K562 (cell line): ENCODE data around the gene FKBP8. TPM values are rescaled to one million over a fixed set of nuclear protein-coding genes. Genes with fewer than 3 reads are reported as not detected.

Source experiments
- ATAC-seq: fragments of 200-7000 bp; cut with Tn5 transposase; 3 replicates; pipeline ENCODE4 v1.9.1; 2020; ENCODE audit warnings: moderate library complexity
- BruUV-seq: library from RNA; stranded (reverse); fragments of 400-500 nt; replicated peaks from 2 replicates; lab custom pipeline; 2021; lab: Mats Ljungman, UMichigan
- CTCF ChIA-PET: fragments of 300-600 bp; formaldehyde crosslinking; extraction: SDS; loops from one replicate; lab custom pipeline; 2021; ENCODE audit warnings: low intra/inter-chr PET ratio; lab: Yijun Ruan, JAX
- POLR2A ChIA-PET: fragments of 300-600, 350-650 bp; sonication (Branson Sonifier 250); formaldehyde crosslinking; extraction: SDS; loops from one replicate; lab custom pipeline; 2021; ENCODE audit warnings: antibody characterized with exemption, inconsistent platforms; lab: Yijun Ruan, JAX
- DNase-seq, 4 experiments: peaks; one replicate each; pipeline versions ENCODE4 v3.0.0 to v3.0.0-alpha.2; 2011 to 2018; ENCODE audit warnings: low spot score in 3 of 4, mixed read lengths in 3 of 4; ENCODE audit errors: extremely low read depth in 1 of 4
- FAIRE-seq: peaks from 2 replicates; lab custom pipeline; 2011; peaks lifted over from hg19 to GRCh38; lab: Jason Lieb, UNC
- H2AFZ ChIP-seq: 2 replicates; pipeline ENCODE4 v1.6.0; 2011; ENCODE audit warnings: low read depth, low read length, control low read depth, inconsistent platforms
- H3K27ac ChIP-seq: fragments of 200-600 bp; 3 replicates; pipeline ENCODE4 v1.8.0; 2011; ENCODE audit warnings: low read depth, mild to moderate bottlenecking, control low read depth, inconsistent platforms, low read length, moderate library complexity, mixed read lengths; ENCODE audit errors: extremely low read depth
- H3K27me3 ChIP-seq, 2 experiments: fragments of 300-600 bp in 1 of 2; 2 replicates in 1 of 2; 3 replicates in 1 of 2; pipeline versions ENCODE4 v1.6.0 to v1.8.0; 2011; ENCODE audit warnings: inconsistent platforms in 2 of 2, low read length in 2 of 2, mild to moderate bottlenecking in 1 of 2, mixed read lengths in 1 of 2, moderate library complexity in 1 of 2; ENCODE audit not compliant: control insufficient read depth in 2 of 2, insufficient read depth in 2 of 2
- H3K36me3 ChIP-seq: fragments of 300-600 bp; 3 replicates; pipeline ENCODE4 v1.8.0; 2011; ENCODE audit warnings: mild to moderate bottlenecking, low read length, inconsistent platforms; ENCODE audit not compliant: control insufficient read depth, insufficient read depth
- H3K4me1 ChIP-seq, 2 experiments: fragments of 200-600 bp in 1 of 2; replicated peaks in 1 of 2; 2 replicates in 1 of 2; 3 replicates in 1 of 2; pipeline versions ENCODE4 v1.5.1 to v1.8.0; 2011; ENCODE audit warnings: inconsistent platforms in 2 of 2, low read length in 2 of 2, mild to moderate bottlenecking in 1 of 2, mixed read lengths in 1 of 2, moderate library complexity in 1 of 2; ENCODE audit not compliant: control insufficient read depth in 2 of 2, insufficient read depth in 2 of 2
- H3K4me2 ChIP-seq: 2 replicates; pipeline ENCODE4 v1.6.1; 2011; ENCODE audit warnings: low read length, control low read depth, inconsistent platforms, mixed read lengths; ENCODE audit not compliant: insufficient read depth
- H3K4me3 ChIP-seq: fragments of 200-600 bp; sonication (generic), shearing (Covaris generic); 2 replicates; pipeline ENCODE4 v1.5.1; 2016; ENCODE audit warnings: control low read depth, inconsistent platforms
- H3K79me2 ChIP-seq: fragments of 200-600 bp; 3 replicates; pipeline ENCODE4 v1.8.0; 2011; ENCODE audit warnings: low read length, inconsistent platforms; ENCODE audit not compliant: control insufficient read depth, insufficient read depth
- H3K9ac ChIP-seq, 2 experiments: 2 replicates each; pipeline versions ENCODE4 v1.6.0 to v1.6.1; 2011; ENCODE audit warnings: low read depth in 2 of 2, low read length in 2 of 2, control low read depth in 1 of 2, inconsistent platforms in 1 of 2, mild to moderate bottlenecking in 1 of 2, mixed read lengths in 1 of 2; ENCODE audit not compliant: insufficient read depth in 1 of 2
- H3K9me1 ChIP-seq: one replicate; pipeline ENCODE4 v1.6.0; 2011; ENCODE audit warnings: inconsistent platforms, mild to moderate bottlenecking, low read length, moderate library complexity; ENCODE audit not compliant: control insufficient read depth, insufficient read depth
- H3K9me3 ChIP-seq: replicated peaks from 2 replicates; pipeline ENCODE4 v1.5.1; 2011; ENCODE audit warnings: low read depth, low read length, inconsistent platforms; ENCODE audit not compliant: control insufficient read depth, insufficient read depth
- H4K20me1 ChIP-seq: replicated peaks from 2 replicates; pipeline ENCODE4 v1.6.1; 2011; ENCODE audit warnings: low read length, inconsistent platforms, mixed read lengths; ENCODE audit not compliant: control insufficient read depth, insufficient read depth
- ARNT ChIP-seq, 2 experiments: fragments of 450-650 bp; IDR thresholded peaks; 2 replicates each; pipeline ENCODE4 v1.6.1; 2016; ENCODE audit warnings: mild to moderate bottlenecking in 1 of 2
- BCOR ChIP-seq: fragments of 450-650 bp; IDR thresholded peaks from 2 replicates; pipeline ENCODE4 v1.6.1; 2016
- C11orf30 ChIP-seq: fragments of 450-650 bp; IDR thresholded peaks from 2 replicates; pipeline ENCODE4 v1.6.1; 2016; ENCODE audit warnings: low read depth, mild to moderate bottlenecking
- EHMT2 ChIP-seq: fragments of 450-650 bp; IDR thresholded peaks from 2 replicates; pipeline ENCODE4 v1.6.1; 2018; ENCODE audit warnings: antibody characterized with exemption
- EWSR1 ChIP-seq: fragments of 450-650 bp; IDR thresholded peaks from 2 replicates; pipeline ENCODE4 v1.6.1; 2018; ENCODE audit warnings: borderline replicate concordance, mild to moderate bottlenecking, low read depth, moderate library complexity; ENCODE audit not compliant: partially characterized antibody
- HMGXB4 ChIP-seq: sonication (generic); formaldehyde crosslinking; IDR thresholded peaks from 2 replicates; pipeline ENCODE4 v1.8.1; 2023; ENCODE audit warnings: mild to moderate bottlenecking, missing genetic modification reagents
- KDM1A ChIP-seq, 2 experiments: fragments of 450-650 bp; IDR thresholded peaks; 2 replicates each; pipeline ENCODE4 v1.6.1; 2016; ENCODE audit warnings: mild to moderate bottlenecking in 2 of 2
- MTA2 ChIP-seq: fragments of 450-650 bp; IDR thresholded peaks from 2 replicates; pipeline ENCODE4 v1.6.1; 2016; ENCODE audit warnings: low read depth
- NCOA4 ChIP-seq: fragments of 450-650 bp; IDR thresholded peaks from 2 replicates; pipeline ENCODE4 v1.6.1; 2018; ENCODE audit warnings: mild to moderate bottlenecking; ENCODE audit not compliant: partially characterized antibody
- NFXL1 ChIP-seq: fragments of 450-650 bp; formaldehyde crosslinking; IDR thresholded peaks from 2 replicates; pipeline ENCODE4 v1.4.0; 2021; ENCODE audit warnings: mild to moderate bottlenecking
- POLR2G ChIP-seq: fragments of 200-400 bp; formaldehyde crosslinking; IDR thresholded peaks from 2 replicates; pipeline ENCODE4 v1.6.1; 2017; ENCODE audit warnings: low read depth, mild to moderate bottlenecking, antibody characterized with exemption, low read length, moderate library complexity
- POU5F1 ChIP-seq: fragments of 150-350 bp; IDR thresholded peaks from 2 replicates; pipeline ENCODE4 v1.6.1; 2014; ENCODE audit warnings: borderline replicate concordance, low read length, low read depth, mild to moderate bottlenecking; ENCODE audit not compliant: partially characterized antibody
- RUNX1 ChIP-seq: sonication (generic); IDR thresholded peaks from 2 replicates; pipeline ENCODE4 v1.6.1; 2016; ENCODE audit warnings: antibody characterized with exemption, low read depth
- SMC3 ChIP-seq: conservative IDR thresholded peaks from 2 replicates; pipeline ENCODE4 v1.6.1; 2011; ENCODE audit warnings: low read depth, low read length, improper control_type of control experiment; ENCODE audit not compliant: insufficient read depth
- TAF1 ChIP-seq: IDR thresholded peaks from 2 replicates; pipeline ENCODE4 v1.6.1; 2011; ENCODE audit warnings: mild to moderate bottlenecking, low read length, moderate library complexity; ENCODE audit not compliant: insufficient read depth, control insufficient read depth, severe bottlenecking; ENCODE audit errors: extremely low read depth
- YY1 ChIP-seq, 3 experiments: IDR thresholded peaks; 2 replicates each; pipeline ENCODE4 v1.6.1; 2011; ENCODE audit warnings: low read length in 2 of 3, mild to moderate bottlenecking in 2 of 3, moderate library complexity in 2 of 3, borderline replicate concordance in 1 of 3, control low read depth in 1 of 3, low read depth in 1 of 3; ENCODE audit not compliant: insufficient read depth in 3 of 3, insufficient replicate concordance in 2 of 3, control insufficient read depth in 1 of 3, insufficient read length in 1 of 3; ENCODE audit errors: extremely low read depth in 1 of 3
- WGBS: fragments of 100-300 bp; shearing (Covaris generic); methylation state at CpG from one replicate; pipeline ENCODE4 v1.1.6; 2016; ENCODE audit warnings: low coverage, mixed read lengths; ENCODE audit not compliant: insufficient coverage; ENCODE audit errors: missing lambda C conversion rate; 5-methylcytosine and 5-hydroxymethylcytosine counted together
- in situ Hi-C: fragments of 300-500 bp; cut with MboI; formaldehyde crosslinking; loops from 4 replicates; pipeline ENCODE4 v1.15.0; 2018; ENCODE audit warnings: inconsistent platforms, mixed read lengths
- intact Hi-C: fragments of 100-400 bp; cut with micrococcal nuclease; formaldehyde crosslinking; loops from 2 replicates; pipeline ENCODE4 v1.14.2; 2022
- polyA plus RNA-seq, 8 experiments: library from polyadenylated mRNA; depleted of rRNA in 4 of 8; stranded (reverse) in 5 of 8; unstranded in 3 of 8; fragments of >200 nt; fragmentation: Nextera tagmentation in 2 of 8; fragmentation: Illumina TruSeq in 1 of 8; extraction: Ambion mirVana in 2 of 8; extraction: Trizol in 1 of 8; gene quantifications; 2 replicates each; pipeline versions ENCODE4 v1.2.1 to v1.2.3, GENCODE V29; 2011 to 2014; ENCODE audit warnings: inconsistent platforms in 1 of 8, missing spikeins in 1 of 8
- total RNA-seq, 7 experiments: library from RNA; depleted of rRNA in 6 of 7; stranded (reverse); fragments of >200 nt in 6 of 7; fragmentation: Illumina TruSeq in 2 of 7; extraction: Trizol in 2 of 7; gene quantifications; 2 replicates each; pipeline versions ENCODE4 v1.2.1 to v1.2.3, GENCODE V29; 2011 to 2021; ENCODE audit warnings: low replicate concordance in 1 of 7

Gene FKBP8
- total and polyA plus RNA-seq, 9 of the 15 experiments (the other 6 are each of a cell fraction or from before 2014, with no cell fraction given), result 0.46 to 236 (median 104) TPM

- TF ChIP-seq YY1 (IDR thresholded peaks at IDR 0.05; ENCODE audit: borderline replicate concordance in 1 of 3, control insufficient read depth in 1 of 3, extremely low read depth in 1 of 3, insufficient read depth in 3 of 3, insufficient read length in 1 of 3, insufficient replicate concordance in 2 of 3, low read depth in 1 of 3, low read length in 2 of 3) (peak in 2 of 3 experiments; percentile 39 to 78), MTA2 (no peak), POU5F1 (no peak), NCOA4 (no peak)
Observed at GRCh38 chr19:18541992-18542940, 1.1 kb downstream of the FKBP8 start (continued).

- ChIA-PET POLR2A (interaction anchor here (0.7 to 1.6 kb wide), 3 partner anchors 10 to 105 kb away, joined by 3 to 9 read pairs (median 8); partner anchors contain the start of gene ELL), CTCF (no interaction called here)
- DNase-seq (peak in 1 of 4 experiments; percentile 9), FAIRE-seq (no peak), ATAC-seq (no peak)
- Histone ChIP-seq H3K9me3 (no peaks in the 10 kb centered on the region), H3K4me3 (no peak overlapping the region), H3K9me1 (no peaks in the 10 kb centered on the region), H3K27ac (no peak overlapping the region), H3K4me2 (0 out of 2 replicates have a peak overlapping the region, but pooled peaks have one; percentile 91), H3K4me1 (peaks cover 18 to 42% of the 10 kb centered on the region in 2 experiments), H3K9ac (peak overlapping the region in 1 of 2 experiments; percentile 56; a peak in 2 of 4 replicates), H2AFZ (no peak overlapping the region), H4K20me1 (peaks cover 3% of the 10 kb centered on the region; the same call in 1 of the 2 replicates), H3K79me2 (peaks cover 21% of the 10 kb centered on the region), H3K36me3 (peaks cover 50% of the 10 kb centered on the region), H3K27me3 (no peaks in the 10 kb centered on the region)
- in situ Hi-C loops (no loop called here), intact Hi-C loops (loop anchor here (5.0 kb wide), 1 partner anchor 136 kb away; no protein-coding TSS in a partner anchor)
- no TSS peak for BruUV-seq
- WGBS, result 84% methylated on average over 13 of the region's 21 CpGs
- TF ChIP-seq EWSR1, result no peak
- TF ChIP-seq ARNT (IDR thresholded peaks at IDR 0.05), result no peak
- peak; percentile 77 for TF ChIP-seq BCOR
- TF ChIP-seq C11orf30, result no peak
- no peak for TF ChIP-seq RUNX1
- TF ChIP-seq SMC3, result no peak
- TF ChIP-seq POLR2G, result 0 out of 2 replicates have a peak, but pooled peaks have one; percentile 19
- TF ChIP-seq TAF1, result no peak
- no peak for TF ChIP-seq HMGXB4 (CRISPR knock-in tag)
- TF ChIP-seq EHMT2, result no peak
- TF ChIP-seq KDM1A (IDR thresholded peaks at IDR 0.05), result peak; percentile 17 to 46; a peak in 2 of 4 replicates
- no peak for TF ChIP-seq NFXL1 (CRISPR knock-in tag)
Observed at GRCh38 chr19:18541258-18541991, 1.9 kb downstream of the FKBP8 start.
